Suppressor macrophage (primary cell): ENCODE results near the gene NKAP.
"Not testable (repeated sequence)": the region's sequence is repeated elsewhere in the genome, so short reads cannot be mapped to it uniquely, and the experiment has no call there.

Experiments used
- DNase-seq, 4 experiments: peaks; one replicate each; pipeline ENCODE4 v3.0.0-alpha.2; 2020 to 2022
- total RNA-seq, 17 experiments: gene quantifications; one replicate each; lab custom pipeline; 2026; ENCODE audit warnings: mixed read lengths in 6 of 17, inconsistent platforms in 3 of 17; lab: John Stamatoyannopoulos, UW

The NKAP gene
- 8.3 to 24.5 (median 14.7) reads per million in 17 experiments for total RNA-seq

DNA sequence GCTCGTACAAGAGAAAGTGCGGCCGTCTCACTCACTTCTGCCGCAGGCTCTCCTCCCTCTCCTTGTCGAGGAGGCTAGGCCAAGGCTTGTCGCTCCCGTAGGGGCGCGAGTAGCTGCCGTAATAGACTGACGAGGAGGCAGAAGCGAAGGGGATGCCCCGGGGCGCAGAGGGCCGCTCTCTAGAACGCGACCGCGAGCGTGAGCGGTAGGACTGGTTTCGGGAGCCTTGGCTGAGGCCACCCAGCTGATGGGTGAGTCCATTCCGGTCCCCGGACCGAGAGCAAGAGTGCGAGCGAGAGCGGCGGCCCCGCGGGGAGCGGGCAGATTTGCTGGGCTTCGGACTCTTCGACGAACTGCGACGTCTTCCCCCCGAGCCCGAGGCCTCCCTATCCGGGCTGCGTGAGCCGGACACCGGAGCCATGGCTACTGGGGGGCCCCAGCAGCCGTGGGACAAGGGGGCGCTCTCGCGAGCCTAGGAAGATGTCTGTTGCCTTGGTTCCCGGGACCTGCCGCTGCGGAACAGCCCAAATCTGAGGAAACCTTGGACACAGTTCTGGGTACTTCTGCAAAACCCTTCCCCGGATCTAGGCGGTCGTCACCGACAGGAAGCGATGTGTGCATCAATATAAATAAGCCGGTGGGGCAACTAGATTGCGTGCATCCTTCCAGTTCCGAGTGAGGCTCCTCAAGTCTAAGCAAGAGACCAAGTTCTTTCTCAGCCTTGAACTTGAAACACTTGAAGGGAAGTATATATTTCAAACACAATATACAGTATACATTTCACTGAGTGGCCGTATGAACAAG is at the start of gene NKAP:
Gene NKAP (minus strand): TSS at position 567 of the 804 bp plus-strand sequence. CDS start 146 bp downstream, at position 421.
- DNase-seq, result peak; percentile 90 to 93 (median 92)

DNA sequence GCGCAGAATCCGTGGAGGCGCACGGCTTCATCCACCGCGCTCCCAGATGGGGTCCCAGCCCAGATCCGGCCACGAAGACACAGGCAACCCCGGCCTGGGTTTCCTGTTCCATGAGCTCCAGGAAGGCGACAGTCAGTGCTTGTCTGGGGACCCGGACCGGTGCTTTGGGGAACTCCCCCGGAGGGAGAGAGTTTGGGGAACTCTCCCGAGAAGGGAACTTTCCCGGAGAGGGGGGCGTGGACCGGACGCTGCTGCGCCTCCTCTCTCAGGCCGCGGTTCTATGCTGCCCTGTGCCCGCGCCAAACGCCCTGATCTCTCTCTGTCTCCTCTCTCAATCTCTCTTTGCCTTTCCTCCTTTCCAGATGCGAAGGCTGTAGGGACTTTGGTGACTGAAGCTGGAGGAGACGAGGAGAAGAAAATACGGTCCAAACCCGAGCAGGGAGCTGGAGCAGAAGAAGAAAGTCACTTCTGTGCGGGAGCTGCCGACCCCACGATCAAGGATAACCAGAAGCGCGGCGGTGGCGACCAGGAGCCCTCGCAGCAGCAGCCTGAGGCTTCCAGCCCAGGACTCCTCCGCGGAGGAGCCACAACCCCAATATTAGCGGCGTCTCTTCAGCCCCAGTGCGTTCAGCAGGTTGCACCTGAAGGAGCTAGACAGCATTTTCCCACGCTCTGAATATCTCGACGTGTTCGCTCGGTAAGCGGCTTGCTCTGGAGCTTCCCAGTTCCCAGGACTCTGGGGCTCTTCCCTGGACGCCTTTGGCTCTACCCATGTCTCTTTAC is 47.6 kb upstream of the NKAP start:
- peak; percentile 21 to 71 (median 54) for DNase-seq

DNA sequence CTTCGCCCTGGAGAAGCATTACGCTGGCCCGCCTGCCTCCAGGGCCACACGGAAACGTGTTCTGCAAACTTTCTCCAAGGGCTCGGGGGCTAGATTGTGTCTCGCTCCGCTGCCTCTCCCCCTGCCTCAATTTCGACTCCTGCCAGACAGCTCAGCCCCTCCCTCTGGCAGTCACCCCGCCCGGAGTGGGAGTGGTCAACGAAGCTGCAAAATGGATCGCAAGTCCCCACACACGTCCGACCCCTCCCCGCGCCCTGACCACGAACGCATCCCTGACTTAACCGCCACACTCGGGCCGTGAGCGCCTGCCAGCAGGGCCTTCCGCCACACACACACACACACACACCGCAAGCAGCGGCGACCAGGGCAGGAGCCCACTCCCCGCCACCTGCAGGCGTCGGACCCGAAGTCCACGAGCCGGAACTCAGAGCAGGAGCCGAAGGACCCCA is 47.0 kb upstream of the NKAP start:
- DNase-seq, result no peak

DNA sequence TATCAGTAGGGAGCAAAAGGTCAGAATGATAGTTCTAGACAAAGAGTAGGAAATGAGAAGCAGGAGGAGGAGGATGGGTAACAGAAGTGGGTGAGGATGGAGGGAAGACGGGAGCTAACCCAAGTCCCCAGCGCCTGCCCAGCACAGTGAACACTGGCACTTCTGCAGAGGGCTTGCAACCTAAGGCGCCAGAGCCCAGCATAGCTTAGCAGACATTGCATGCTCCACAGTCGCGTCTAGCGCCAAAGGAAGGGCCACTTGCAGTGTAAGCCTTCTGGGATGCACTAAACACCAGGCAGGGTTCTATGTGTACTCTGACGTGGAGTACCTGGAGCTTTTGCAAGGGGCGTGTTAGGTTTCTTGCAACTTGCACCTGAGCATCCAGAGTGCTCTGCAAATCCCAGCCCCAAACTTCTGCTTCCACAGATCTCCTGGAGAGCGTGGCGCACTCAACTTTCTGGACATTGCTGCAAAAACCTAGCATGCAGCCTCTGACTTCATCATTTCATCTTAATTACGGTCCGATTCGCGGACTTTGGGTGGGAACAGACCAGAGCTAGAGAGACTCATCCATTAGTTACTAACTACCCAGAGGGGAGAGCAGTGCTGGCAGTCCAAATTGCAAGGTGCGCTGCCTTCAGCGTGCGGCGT is 46.5 kb upstream of the NKAP start:
- DNase-seq, result no peak

DNA sequence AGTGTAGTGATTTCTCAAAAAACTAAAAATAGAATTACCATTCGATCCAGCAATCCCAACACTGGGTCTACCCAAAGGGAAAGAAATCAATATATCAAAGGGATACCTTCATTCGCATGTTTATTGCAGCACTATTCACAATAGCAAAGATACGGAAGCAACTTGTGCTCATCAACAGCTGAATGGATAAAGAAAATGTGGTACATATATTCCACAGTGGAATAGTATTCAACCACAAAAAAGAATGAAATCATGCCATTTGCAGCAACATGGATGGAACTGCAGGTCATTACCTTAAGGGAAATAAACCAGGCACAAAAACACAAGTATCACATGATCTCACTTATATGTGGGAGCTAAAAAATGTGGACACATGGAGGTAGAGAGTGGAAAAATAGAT is 42.7 kb upstream of the NKAP start:
- DNase-seq, result no peak

DNA sequence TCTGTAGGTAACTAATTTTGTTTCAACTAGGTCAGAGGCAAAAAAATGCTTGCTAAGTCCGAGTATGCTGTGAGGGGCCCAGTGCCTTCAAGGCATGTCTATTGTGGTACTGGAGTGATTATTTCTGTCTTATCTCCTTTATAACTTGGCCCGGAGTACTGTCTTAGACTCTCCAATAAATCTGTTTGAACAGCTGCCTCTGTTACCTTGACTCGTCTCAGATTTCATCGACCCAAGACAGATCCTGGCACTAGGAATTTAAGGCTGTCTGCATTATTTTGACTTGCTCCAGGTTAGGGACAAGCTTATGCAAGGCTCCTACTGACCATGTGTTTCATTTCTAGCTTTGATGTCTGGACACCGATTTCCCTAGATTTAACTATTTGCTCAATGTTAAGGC is 41.1 kb upstream of the NKAP start:
- DNase-seq, result no peak

DNA sequence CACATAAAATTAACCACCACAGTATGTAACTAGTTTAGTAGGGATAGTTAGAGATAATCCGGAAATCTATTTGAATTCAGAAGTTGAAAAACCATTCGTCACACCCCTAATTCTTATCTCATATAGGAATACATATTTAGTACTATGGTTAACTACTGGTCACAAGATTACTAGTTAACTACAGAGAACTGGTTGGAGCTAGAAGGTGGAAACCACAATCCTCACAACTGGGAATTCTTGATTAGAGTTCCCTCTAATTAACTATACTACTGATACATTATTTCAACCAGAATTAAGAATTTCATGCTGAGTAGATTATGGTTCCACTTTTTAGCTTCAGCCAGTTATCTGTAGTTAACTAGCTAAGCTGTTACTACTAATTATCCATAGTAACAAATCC is 39.9 kb upstream of the NKAP start:
- no peak for DNase-seq

DNA sequence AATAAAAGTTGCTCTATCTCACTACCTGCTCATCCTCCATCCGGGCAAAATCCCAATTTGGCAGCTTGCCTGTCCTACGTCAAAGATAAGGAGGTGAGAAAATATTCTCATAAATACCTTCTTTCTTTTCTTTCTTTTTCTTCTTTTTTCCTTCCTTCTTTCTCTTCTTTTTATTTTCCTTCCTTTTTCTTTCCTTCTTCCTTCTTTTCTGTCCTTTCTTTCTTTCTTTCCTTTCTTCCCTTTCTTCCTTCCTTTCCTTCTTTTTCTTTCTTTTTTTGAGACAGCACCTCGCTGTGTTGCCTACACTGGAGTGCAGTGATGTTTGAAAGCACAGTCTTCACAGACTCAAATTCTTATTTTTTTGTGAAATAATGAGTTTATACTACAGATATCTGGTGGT is 38.6 kb upstream of the NKAP start:
- DNase-seq, result no peak

DNA sequence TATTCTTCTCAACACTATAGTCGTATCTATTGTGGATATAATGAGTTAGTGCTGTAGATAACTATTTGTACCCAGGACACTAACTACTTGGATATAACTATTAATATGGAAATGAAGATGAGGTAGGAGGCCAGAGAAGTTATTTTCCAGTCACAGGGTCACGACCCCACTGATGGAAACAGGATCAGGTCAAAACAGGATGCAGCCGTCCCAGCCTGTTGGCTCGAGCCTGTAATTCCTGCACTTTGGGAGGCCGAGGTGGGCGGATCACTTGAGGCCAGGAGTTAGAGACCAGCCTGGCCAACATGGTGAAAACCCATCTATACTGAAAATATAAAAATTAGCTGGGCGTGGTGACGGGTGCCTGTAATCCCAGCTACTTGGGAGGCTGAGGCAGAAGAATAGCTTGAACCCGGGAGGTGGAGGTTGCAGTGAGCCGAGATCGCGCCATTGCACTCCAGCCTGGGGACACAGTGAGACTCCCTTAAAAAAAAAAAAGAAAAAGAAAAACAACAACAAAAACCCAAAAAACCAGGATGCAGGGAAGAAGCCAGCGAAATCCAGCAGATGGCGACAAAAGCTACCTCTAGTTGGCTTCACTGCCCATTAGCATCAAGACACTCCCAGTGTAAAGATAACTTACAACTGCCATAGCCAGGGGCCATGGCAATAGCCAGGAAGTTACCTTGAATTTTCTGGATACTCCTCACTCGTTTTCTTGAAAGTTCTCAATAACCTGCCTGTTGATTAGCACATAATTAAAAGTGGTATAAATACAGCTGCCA is 37.9 kb upstream of the NKAP start:
- peak; percentile 28 to 57 (median 50) for DNase-seq

DNA sequence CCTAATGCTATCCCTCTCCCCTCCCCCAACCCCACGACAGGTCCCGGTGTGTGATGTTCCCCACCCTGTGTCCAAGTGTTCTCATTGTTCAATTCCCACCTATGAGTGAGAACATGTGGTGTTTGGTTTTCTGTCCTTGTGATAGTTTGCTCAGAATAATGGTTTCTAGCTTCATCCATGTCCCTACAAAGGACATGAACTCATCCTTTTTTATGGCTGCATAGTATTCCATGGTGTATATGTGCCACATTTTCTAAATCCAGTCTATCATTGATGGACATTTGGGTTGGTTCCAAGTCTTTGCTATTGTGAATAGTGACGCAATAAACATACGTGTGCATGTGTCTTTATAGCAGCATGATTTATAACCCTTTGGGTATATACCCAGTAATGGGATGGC is 33.6 kb upstream of the NKAP start:
- DNase-seq, result not testable (repeated sequence)

DNA sequence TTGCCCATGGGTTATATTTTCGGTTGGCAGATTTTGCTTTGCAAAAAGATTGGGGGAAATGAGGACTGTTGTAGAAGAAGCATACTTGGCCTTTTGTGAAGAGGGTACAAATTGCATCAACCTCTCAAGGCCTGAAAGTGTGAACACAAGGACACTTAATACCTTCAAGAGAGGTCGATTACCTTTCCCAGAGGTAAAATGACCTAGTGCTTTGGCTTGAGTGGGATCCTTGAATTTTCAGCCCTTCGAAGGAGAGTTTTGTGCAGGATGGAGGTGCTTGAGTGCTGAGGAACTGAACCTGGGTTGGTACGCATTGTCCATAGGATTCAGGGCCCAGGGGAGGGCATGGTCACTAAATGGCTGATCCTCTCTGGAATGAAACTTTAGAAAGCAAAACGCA is 27.6 kb upstream of the NKAP start:
- no peak for DNase-seq

DNA sequence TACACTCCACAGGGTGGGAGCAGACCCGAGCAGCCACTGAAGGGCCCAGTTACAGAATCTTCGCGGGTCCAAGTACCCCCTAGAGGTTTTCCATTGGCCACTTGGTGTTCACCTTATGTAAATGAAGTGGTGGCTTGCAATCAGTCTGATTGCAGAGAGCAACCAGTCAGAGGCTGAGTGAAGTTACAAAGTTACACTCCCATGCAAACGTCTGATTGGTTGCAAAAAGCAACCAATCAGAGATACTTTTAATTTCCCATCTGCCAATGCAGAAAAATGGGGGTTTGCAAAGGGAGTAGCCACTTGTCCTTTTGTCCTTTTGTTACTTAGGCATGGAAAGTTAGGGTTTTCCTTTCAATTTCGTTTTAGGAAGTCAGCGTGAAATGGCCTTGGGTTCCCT is 27.0 kb upstream of the NKAP start:
- DNase-seq, result no peak

DNA sequence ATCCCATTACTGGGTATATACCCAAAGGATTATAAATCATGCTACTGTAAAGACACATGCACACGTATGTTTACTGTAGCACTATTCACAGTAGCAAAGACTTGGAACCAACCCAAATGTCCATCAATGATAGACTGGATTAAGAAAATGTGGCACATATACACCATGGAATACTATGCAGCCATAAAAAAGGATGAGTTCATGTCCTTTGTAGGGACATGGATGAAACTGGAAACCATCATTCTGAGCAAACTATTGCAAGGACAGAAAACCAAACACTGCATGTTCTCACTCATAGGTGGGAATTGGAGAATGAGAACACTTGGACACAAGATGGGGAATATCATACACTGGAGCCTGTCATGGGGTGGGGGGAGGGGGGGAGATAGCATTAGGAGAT is 23.3 kb upstream of the NKAP start:
- DNase-seq, result not testable (repeated sequence)

DNA sequence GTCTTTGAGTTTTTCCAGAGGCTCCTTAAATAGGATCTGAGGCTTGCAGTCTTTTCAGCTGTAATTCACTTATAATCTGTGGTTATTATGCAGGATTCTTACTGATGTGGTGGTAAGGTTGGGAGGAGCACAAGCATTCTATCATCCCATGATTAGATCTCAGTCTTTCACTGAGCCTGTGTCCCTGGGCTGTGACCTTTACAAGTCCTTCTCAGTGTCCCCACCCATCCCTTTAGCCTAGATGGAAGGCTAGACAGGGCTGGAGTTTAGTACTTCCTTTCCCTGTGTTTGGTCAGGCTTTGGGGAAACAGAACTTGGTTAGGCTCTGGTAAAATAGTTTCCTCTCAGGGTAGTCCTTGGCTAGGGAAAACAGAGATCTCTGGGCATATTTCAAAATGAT is 17.1 kb upstream of the NKAP start:
- no peak for DNase-seq

DNA sequence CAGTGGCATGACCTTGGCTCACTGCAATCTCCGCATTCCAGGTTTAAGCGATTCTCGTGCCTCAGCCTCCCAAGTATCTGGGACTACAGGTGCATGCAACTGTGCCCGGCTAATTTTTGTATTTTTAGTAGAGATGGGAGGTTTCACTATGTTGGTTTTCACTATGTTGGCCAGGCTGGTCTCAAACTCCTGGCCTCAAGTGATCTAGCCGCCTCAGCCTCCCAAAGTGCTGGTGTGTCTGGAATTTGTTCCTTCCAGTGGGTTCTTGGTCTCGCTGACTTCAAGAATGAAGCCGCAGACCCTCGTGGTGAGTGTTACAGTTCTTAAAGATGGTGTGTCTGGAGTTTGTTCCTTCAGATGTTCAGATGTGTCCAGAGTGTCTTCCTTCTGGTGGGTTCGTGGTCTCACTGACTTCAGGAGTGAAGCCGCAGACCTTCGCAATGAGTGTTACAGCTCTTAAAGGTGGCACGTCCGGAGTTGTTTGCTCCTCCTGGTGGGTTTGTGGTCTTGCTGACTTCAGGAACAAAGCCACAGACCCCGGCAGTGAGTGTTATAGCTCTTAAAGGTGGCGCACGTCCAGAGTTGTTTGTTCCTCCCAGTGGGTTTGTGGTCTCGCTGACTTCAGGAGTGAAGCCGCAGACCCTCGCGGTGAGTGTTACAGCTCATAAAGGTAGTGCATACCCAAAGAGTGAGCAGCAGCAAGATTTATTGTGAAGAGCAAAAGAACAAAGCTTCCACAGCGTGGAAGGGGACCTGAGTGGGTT is 12.4 kb upstream of the NKAP start:
- DNase-seq, result not testable (repeated sequence)

DNA sequence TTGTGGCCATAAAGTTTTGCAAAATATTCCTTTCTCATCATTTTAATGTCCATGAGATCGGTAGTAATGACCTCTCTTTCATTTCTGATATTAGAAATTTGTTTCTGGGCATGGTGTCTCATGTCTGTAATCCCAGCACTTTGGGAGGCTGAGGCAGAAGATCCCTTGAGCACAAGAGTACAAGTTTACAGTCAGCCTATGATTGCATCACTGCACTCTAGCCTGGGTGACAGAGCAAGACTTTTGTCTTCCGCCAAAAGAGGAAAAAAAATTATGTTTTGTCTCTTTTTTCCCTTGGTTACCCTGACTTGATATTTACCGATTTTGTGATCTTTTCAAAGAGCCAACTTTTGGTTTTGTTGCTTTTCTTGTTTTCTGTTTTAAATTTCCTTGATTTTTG is 10.8 kb upstream of the NKAP start:
- peak in 1 of 4 experiments; percentile 18 for DNase-seq

DNA sequence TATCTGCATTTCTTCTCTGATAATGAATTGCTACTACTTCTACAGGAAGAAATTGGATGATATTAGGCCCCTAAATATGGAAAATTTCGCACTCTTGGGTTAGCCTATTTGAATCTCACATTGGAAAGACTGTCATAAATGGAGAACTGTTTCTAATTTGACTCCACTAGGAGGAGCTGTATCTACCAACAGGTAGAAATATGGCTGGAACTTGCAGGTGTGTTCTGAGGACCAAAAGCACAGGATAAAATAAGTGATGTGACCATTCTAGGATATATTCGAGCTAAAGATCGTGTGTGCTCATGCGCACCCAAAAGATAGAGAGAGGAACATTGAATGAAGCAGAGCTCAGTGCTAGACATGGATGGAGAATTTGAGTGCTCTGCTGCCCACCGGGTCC is 4.8 kb upstream of the NKAP start:
- peak in 1 of 4 experiments; percentile 6 for DNase-seq

DNA sequence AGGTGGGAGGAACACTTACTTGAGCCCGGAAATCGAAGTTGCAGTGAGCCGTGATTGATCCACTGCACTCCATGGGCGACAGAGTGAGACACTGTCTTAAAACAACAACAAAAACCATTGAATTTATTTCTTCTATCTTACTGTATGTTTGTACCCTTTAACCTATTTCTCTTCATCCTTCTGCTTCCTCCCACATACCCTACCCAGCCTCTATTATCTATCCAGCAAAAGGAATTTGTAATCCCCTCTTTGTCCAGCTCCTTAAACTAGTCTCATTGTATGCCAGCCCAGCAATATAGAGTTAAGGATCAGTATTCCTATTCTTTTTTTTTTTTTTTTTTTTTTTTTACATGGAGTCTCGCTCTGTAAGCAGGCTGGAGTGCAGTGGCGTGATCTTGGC is 1.9 kb upstream of the NKAP start:
- DNase-seq, result no peak

DNA sequence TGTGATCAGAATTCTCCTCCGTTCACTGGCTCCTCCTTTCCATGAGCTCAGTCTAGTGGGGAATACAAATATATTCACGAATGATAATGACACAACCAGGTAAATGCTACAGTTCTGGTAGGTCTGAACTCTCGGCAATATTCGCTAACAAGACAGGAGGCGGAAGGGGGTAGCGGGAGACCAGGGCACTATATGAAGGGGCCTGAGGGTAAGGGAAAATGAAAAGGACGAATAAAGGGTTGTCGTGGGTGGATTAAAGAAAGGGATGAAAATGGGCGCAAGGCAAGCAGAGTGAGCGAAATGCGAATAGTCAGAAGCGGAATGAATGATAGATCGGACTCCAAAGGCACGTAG is 743 bp downstream of the NKAP start:
- peak in 2 of 4 experiments; percentile 1 to 7 for DNase-seq

DNA sequence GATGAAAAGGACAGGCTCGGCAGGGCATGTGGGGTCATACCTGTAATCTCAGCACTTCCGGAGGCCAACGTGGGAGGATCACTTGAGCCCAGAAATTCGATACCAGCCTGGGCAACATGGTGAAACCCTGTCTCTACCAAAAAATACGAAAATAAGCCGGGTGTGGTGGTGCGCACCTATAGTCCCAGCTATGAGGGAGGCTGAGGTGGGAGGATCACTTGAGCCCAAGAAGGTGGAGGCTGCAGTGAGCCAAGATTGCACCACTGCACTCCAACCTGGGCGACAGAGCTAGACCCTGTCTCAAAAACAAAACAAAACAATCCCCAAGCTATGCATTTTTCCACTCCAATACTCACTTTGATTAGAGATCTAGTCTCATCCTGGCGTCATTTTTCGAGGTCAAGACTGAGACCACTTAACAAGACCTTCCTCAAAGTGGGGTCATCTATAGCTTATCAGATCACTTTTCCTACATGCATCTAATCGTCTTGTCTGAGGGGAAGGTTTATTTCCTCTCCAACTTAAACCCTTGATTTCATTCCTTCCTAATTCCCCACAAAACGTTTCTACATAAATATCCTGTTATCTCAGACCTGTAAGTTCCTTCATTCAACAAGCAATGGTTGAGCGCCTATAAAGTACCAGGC is 1.3 kb downstream of the NKAP start:
- DNase-seq, result no peak

DNA sequence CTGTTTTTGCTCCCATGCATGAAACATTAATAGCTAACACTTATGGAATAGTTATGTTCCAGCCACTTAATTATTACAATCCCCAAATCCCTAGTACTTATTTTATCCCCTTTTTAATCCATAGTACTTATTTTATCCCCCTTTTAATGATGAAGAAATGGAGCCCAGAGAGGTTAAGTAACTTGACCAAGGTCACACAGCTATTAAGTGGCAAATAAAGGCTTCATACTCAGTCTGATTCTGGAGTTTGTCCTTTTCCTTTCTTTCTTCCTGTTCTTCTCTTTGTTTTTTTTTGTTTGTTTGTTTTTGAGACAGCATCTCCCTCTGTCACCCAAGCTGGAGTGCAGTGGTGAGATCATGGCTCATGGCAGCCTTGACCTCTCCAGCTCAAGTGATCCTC is 2.2 kb downstream of the NKAP start:
- no peak for DNase-seq
